Endothelial cell of umbilical vein (primary cell): ENCODE results near the gene LAP3. TPM values are rescaled to one million over a fixed set of nuclear protein-coding genes. Genes with fewer than 3 reads are reported as not detected.

ENCODE experiments used
- BruUV-seq: library from RNA; stranded (reverse); fragments of 400-500 nt; replicated peaks from 2 replicates; lab custom pipeline; 2021; lab: Mats Ljungman, UMichigan
- CTCF ChIA-PET: fragments of 300-600, 350-600 bp; sonication (Branson Sonifier 250); formaldehyde crosslinking; loops from one replicate; lab custom pipeline; 2021; ENCODE audit warnings: antibody characterized with exemption, inconsistent platforms; lab: Charles Lee
- POLR2A ChIA-PET: fragments of 300-600, 350-600 bp; sonication (Branson Sonifier 250); formaldehyde crosslinking; loops from one replicate; lab custom pipeline; 2021; ENCODE audit warnings: antibody characterized with exemption, inconsistent platforms; lab: Charles Lee
- DNase-seq: peaks from one replicate; pipeline ENCODE4 v3.0.0-alpha.2; 2011; ENCODE audit warnings: low read depth, low spot score
- FAIRE-seq: peaks from 2 replicates; lab custom pipeline; 2011; peaks lifted over from hg19 to GRCh38; lab: Jason Lieb, UNC
- H2AFZ ChIP-seq: 2 replicates; pipeline ENCODE4 v1.6.0; 2012; ENCODE audit warnings: low read depth, low read length, control low read depth, inconsistent platforms
- H3K27ac ChIP-seq: 2 replicates; pipeline ENCODE4 v1.5.1; 2011; ENCODE audit warnings: low read depth, mild to moderate bottlenecking, control low read depth, low read length, moderate library complexity; ENCODE audit not compliant: insufficient read depth
- H3K27me3 ChIP-seq, 2 experiments: 2 replicates each; pipeline versions ENCODE4 v1.6.0 to v1.6.1; 2011; ENCODE audit warnings: low read length in 2 of 2, mixed read lengths in 1 of 2; ENCODE audit not compliant: control insufficient read depth in 2 of 2, insufficient read depth in 2 of 2
- H3K36me3 ChIP-seq, 2 experiments: 2 replicates in 1 of 2; 3 replicates in 1 of 2; pipeline ENCODE4 v1.5.1; 2011; ENCODE audit warnings: low read length in 2 of 2, mild to moderate bottlenecking in 1 of 2, moderate library complexity in 1 of 2; ENCODE audit not compliant: control insufficient read depth in 2 of 2, insufficient read depth in 2 of 2; ENCODE audit errors: extremely low read depth in 1 of 2
- H3K4me1 ChIP-seq: 3 replicates; pipeline ENCODE4 v1.5.1; 2011; ENCODE audit warnings: mild to moderate bottlenecking, low read length; ENCODE audit not compliant: control insufficient read depth, insufficient read depth; ENCODE audit errors: extremely low read depth
- H3K4me2 ChIP-seq: 2 replicates; pipeline ENCODE4 v1.6.1; 2011; ENCODE audit warnings: low read length, control low read depth, mixed read lengths; ENCODE audit not compliant: insufficient read depth
- H3K4me3 ChIP-seq, 3 experiments: fragments of 200-600 bp in 1 of 3; sonication (generic), shearing (Covaris generic) in 1 of 3; replicated peaks in 1 of 3; 2 replicates each; pipeline ENCODE4 v1.5.1; 2011 to 2016; ENCODE audit warnings: control low read depth in 3 of 3, low read length in 3 of 3, mild to moderate bottlenecking in 2 of 3, inconsistent platforms in 1 of 3, low read depth in 1 of 3, moderate library complexity in 1 of 3; ENCODE audit not compliant: insufficient read depth in 1 of 3
- H3K79me2 ChIP-seq: 2 replicates; pipeline ENCODE4 v1.6.0; 2012; ENCODE audit warnings: low read length, inconsistent platforms; ENCODE audit not compliant: control insufficient read depth, insufficient read depth
- H3K9ac ChIP-seq: replicated peaks from 2 replicates; pipeline ENCODE3; 2011; ENCODE audit warnings: low read length, control low read depth; ENCODE audit not compliant: insufficient read depth; ENCODE audit errors: extremely low read depth
- H3K9me1 ChIP-seq: replicated peaks from 3 replicates; pipeline ENCODE4 v1.6.0; 2011; ENCODE audit warnings: mild to moderate bottlenecking, low read length; ENCODE audit not compliant: control insufficient read depth, insufficient read depth; ENCODE audit errors: extremely low read depth
- H3K9me3 ChIP-seq: replicated peaks from 2 replicates; pipeline ENCODE4 v1.5.1; 2012; ENCODE audit warnings: low read length, inconsistent platforms; ENCODE audit not compliant: control insufficient read depth, insufficient read depth
- H4K20me1 ChIP-seq: replicated peaks from 2 replicates; pipeline ENCODE3; 2011; ENCODE audit warnings: mild to moderate bottlenecking, low read length; ENCODE audit not compliant: control insufficient read depth, insufficient read depth; ENCODE audit errors: extremely low read depth
- CTCF ChIP-seq, 2 donors: IDR thresholded peaks; 1 replicate in 1 of 2; 2 replicates in 1 of 2; pipeline ENCODE4 v1.5.1; 2011; ENCODE audit warnings: low read length in 2 of 2, mild to moderate bottlenecking in 2 of 2, moderate library complexity in 2 of 2, control low read depth in 1 of 2, inconsistent platforms in 1 of 2, low read depth in 1 of 2; ENCODE audit not compliant: insufficient read depth in 1 of 2; ENCODE audit errors: extremely low read depth in 1 of 2
- EZH2 ChIP-seq: IDR thresholded peaks from 2 replicates; pipeline ENCODE4 v1.6.1; 2012; ENCODE audit warnings: borderline replicate concordance, low read depth, mild to moderate bottlenecking, moderate library complexity, low read length, inconsistent platforms; ENCODE audit not compliant: severe bottlenecking
- FOS ChIP-seq: IDR thresholded peaks from 2 replicates; pipeline ENCODE4 v1.6.1; 2011; ENCODE audit warnings: mild to moderate bottlenecking, low read length, moderate library complexity, borderline replicate concordance; ENCODE audit not compliant: insufficient read depth
- GATA2 ChIP-seq: IDR thresholded peaks from 2 replicates; pipeline ENCODE4 v1.7.0; 2011; ENCODE audit warnings: low read depth, mild to moderate bottlenecking, moderate library complexity, mixed read lengths, low read length; ENCODE audit not compliant: insufficient read length, insufficient read depth
- JUN ChIP-seq: IDR thresholded peaks from 2 replicates; pipeline ENCODE4 v1.6.1; 2011; ENCODE audit warnings: borderline replicate concordance, low read depth; ENCODE audit not compliant: insufficient read length, insufficient read depth
- MAX ChIP-seq: IDR thresholded peaks from 2 replicates; pipeline ENCODE4 v1.6.1; 2011; ENCODE audit not compliant: insufficient read depth, insufficient read length
- MYC ChIP-seq: IDR thresholded peaks from one replicate; pipeline ENCODE4 v1.6.1; 2011; ENCODE audit warnings: mild to moderate bottlenecking, low read depth, low read length
- POLR2A ChIP-seq: IDR thresholded peaks from 2 replicates; pipeline ENCODE4 v1.6.1; 2012; ENCODE audit warnings: low read depth, mild to moderate bottlenecking, control low read depth, low read length
- POLR2AphosphoS5 ChIP-seq: IDR thresholded peaks from 2 replicates; pipeline ENCODE4 v1.6.1; 2012; ENCODE audit warnings: low read depth, mild to moderate bottlenecking, control low read depth, low read length, moderate library complexity; ENCODE audit not compliant: insufficient read depth
- dilution Hi-C: fragments of 300-500 bp; cut with MboI; formaldehyde crosslinking; loops from one replicate; pipeline ENCODE4 v1.15.0; 2019; ENCODE audit warnings: low sequenced_read_pairs; ENCODE audit not compliant: extremely low pct_ligation_motif_present
- intact Hi-C: fragments of 100-400 bp; cut with micrococcal nuclease; formaldehyde crosslinking; loops from one replicate; pipeline ENCODE4 v1.10.0; 2022
- polyA plus RNA-seq, 4 experiments: library from polyadenylated mRNA; depleted of rRNA in 3 of 4; stranded (reverse) in 3 of 4; unstranded in 1 of 4; fragments of >200 nt; gene quantifications; 2 replicates each; pipeline versions ENCODE4 v1.2.1 to v1.2.3, GENCODE V29; 2011 to 2012; ENCODE audit warnings: missing spikeins in 1 of 4
- total RNA-seq: library from RNA; stranded (reverse); gene quantifications from 2 replicates; pipeline ENCODE4 v1.2.3, GENCODE V29; 2021

Gene LAP3
- total and polyA plus RNA-seq, 2 donors (not counting 3 experiments of a cell fraction or from before 2014, with no cell fraction given): 82.4 to 94.8 TPM

- dilution Hi-C loops: no loop called here
- peaks cover 36% of the 10 kb centered on the region for H3K4me1 ChIP-seq
- H3K27me3 ChIP-seq: no peaks in the 10 kb centered on the region
- POLR2A ChIA-PET: no interaction called here
- no peaks in the 10 kb centered on the region for H4K20me1 ChIP-seq
- no peak overlapping the region for H3K27ac ChIP-seq
- intact Hi-C loops: no loop called here
- no peak overlapping the region for H2AFZ ChIP-seq
- peaks cover 5 to 9% of the 10 kb centered on the region in 2 experiments for H3K36me3 ChIP-seq
- DNase-seq (peak; percentile 41), FAIRE-seq (peak; percentile 15)
- TF ChIP-seq JUN (no peak), MAX (no peak), POLR2A (no peak), CTCF (IDR thresholded peaks at IDR 0.05; ENCODE audit: extremely low read depth in 1 of 2, insufficient read depth in 1 of 2, low read depth in 1 of 2, low read length in 2 of 2) (no peak), GATA2 (no peak), EZH2 (no peak), POLR2AphosphoS5 (no peak), MYC (no peak), FOS (no peak)
- H3K4me2 ChIP-seq: peak overlapping the region; percentile 81
- CTCF ChIA-PET: interaction anchor here (1.0 to 1.3 kb wide), 3 partner anchors 25 to 106 kb away, joined by 3 to 4 read pairs (median 3); no protein-coding TSS in a partner anchor
- BruUV-seq: no TSS peak
- H3K9me1 ChIP-seq: no peaks in the 10 kb centered on the region
- no peak overlapping the region for H3K9ac ChIP-seq
- no peaks in the 10 kb centered on the region for H3K9me3 ChIP-seq
- peak overlapping the region in 2 of 3 experiments; percentile 61 to 96 for H3K4me3 ChIP-seq
- no peaks in the 10 kb centered on the region for H3K79me2 ChIP-seq
Measured at GRCh38 chr4:17578482-17578891, 1.5 kb downstream of the LAP3 start.
